IPS-11a (cell line): ENCODE results near the gene PHACTR1.
"Not testable (repeated sequence)": the region's sequence is repeated elsewhere in the genome, so short reads cannot be mapped to it uniquely, and the experiment has no call there.

Experiments used
- H3K4me3 ChIP-seq: one replicate; pipeline ENCODE4 v1.5.1; 2013; ENCODE audit warnings: low read depth, low read length, control low read depth

Gene PHACTR1

DNA sequence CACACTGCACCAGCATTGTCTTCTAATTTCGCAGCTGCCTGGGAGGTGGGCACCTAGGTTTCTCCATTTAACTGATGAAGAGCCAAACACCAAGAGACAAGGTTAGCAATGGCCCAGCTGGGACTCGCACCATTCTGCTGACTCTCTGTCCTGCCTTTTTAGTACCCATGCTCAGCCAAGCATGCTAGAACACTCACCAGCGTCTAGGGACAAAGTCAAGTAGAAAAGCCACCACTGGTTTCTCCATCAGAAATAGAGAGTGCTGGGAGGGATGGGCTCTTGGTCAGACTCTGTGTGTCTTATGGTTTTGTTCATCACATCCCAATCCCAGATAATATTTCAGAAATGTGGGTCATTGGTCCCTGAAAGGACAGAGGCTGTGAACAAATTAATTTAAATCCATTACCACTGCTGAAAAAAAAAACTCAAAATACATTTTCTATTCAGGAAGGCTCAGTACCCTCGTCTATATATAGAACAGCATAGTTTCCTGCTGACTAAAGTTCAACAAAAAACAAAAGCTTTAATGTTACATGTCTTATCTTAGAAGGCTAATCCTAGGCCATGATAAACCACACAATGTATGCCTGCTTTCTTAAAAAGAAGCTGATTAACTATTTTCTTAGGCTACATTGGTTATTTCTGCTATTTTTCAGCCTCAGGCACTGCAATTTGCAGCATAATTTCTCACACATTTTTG is 500.8 kb downstream of the PHACTR1 start:
- H3K4me3 ChIP-seq: no peak overlapping the region

DNA sequence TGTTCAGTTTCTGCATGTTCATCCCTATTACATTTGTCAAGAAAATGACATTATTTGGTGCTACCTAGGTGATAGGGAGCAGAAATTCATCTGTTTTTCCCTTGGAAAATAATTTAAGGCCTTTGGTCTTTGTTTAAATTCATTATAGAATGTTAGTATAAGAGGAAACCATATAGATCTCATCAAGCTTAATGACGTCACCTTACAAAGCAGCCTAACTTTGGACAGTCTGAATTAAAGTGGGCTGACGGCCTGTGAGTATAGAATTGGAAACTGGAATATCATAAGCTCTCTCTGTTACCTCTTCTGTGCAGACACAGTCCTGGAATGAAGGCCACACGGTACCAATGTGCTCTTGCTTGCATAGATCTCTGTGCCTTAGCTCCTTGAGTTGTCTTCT is 503.7 kb downstream of the PHACTR1 start:
- no peak overlapping the region for H3K4me3 ChIP-seq

DNA sequence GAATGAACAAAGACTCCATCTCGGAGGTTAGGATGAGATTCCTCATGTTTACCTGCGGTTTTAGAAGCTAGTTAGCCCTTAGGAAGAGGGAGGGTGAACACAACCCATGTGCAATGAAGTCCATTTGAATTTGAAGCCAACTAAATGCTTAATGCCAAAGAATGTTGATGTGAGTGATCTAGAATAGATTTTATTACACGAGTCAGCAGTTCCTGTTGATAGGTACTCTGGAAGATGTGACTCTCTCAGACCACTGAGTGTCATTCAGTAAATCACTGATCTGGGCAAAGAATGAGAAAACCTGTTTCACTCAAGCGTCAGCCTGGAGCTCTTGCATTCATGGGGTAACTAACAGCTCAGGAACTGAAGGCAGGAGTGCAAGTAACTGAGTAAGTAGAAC is 505.5 kb downstream of the PHACTR1 start:
- H3K4me3 ChIP-seq: no peak overlapping the region

DNA sequence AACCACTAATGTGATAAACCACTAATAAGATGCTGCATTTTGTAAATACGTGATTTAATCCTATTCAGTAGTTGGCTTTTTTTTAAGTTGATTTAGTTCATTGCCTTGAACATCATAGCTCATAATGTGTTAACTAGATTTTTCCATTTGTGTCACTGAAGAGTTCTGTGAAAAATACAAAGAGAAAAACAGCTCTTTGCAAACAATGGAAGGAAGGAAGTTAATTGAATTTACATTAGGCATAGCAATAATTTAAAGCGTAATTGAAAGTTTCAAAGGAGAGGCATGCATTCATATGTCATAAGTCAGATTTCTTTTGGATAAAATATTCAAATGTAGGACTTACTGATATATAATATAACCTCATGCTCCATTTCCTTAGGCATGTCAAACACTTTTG is 509.5 kb downstream of the PHACTR1 start:
- H3K4me3 ChIP-seq: no peak overlapping the region

DNA sequence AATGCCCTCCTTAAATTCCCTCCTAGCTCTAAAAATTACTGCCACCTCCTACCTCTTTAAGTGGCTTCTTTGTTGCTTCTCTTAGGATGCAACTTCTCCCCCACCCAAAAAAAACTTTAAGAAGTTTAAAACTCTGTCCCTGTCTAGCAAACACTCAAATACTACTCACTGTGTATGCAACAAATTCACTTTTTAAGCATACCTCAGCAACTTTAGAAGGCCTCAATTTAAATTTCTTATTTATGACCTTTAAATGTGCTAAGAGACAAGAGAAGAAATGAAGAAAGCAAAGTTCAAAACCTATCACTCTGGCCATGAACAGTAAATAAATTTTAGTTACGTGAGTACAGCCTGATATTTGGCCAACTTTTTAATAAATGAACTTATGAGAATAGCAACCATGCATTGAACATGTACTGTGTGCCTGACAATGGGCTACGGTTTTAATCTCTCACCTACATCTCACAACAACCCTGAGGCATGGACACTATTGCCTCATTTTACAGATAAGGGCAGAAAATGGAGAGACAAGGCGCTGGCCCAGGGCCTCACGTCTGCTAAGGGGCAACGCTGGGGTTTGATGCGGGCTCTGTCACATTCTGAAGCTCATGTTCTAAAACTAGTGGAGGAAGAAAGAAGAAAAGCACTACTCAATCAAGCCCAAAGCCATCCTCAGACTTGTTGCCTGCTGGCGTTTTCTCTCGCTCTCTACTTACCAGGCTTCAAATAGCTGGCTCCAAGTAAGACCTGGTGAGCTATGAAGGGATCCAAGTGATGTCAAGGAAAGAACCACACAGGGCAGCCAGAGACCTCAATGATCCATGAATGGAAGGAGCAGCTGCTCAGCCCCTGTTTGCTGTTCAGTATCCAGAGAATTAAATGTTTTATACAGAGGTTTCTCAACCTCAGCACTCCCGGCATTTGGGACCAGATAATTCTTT is 512.0 kb downstream of the PHACTR1 start:
- H3K4me3 ChIP-seq: no peak overlapping the region

DNA sequence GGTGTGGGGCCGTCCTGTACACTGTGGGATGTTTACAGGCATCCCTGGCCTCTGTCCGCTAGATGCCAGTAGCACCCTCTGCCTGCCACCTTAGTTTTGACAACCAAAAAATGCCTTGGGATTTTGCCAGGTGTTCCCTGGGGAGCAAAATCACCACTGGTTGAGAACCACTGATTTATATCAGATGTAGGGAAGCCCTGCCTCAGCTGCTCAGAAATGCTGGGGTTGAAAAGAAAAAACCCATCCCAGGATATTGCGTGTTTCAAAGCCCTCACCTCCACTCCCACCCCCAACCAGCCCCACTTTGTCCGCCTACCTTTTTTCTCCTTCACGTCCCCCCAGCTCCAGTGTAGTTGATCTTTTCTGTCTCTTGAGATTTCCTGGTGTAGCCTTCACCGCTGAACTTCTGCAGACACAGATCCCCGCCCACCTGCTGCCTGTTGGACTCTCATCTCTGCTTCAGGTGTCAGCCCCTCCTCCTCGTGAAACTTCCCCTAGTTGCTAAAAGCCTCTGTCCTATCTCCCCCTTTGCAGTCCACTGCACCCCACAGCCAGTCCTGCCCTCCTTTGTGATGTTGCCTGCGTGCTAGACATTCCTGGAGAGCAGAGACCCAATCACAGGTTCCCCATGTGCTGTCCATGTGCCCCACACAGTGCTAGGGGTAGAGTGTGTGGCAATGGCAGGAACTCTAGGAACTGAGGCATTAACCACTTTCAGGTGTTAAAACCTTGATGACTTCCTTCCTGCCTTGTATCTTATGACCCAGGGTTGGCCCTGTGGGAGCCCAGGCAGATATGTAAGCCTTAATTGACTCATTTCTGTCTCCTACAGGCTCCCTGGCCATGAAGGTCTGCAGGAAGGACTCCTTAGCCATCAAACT is 512.9 kb downstream of the PHACTR1 start:
- H3K4me3 ChIP-seq: no peak overlapping the region

DNA sequence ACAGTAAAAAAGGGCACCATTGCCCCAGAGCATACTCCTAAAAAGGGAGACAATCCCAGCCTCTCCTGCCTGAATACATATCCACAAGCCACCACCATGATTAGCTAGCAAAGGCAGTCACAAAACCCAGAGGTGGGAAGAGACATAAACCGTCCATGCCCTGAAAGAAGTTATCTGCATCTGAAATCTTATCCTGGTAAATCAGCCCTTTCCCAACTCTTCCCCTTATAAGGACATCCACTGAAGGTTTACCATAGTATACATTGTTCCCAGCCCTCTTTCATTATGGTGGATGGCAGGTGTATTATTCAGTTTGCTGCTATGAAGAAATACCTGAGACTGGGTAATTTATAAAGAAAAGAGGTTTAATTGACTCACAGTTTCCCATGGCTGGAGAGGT is 516.5 kb downstream of the PHACTR1 start:
- no peak overlapping the region for H3K4me3 ChIP-seq

DNA sequence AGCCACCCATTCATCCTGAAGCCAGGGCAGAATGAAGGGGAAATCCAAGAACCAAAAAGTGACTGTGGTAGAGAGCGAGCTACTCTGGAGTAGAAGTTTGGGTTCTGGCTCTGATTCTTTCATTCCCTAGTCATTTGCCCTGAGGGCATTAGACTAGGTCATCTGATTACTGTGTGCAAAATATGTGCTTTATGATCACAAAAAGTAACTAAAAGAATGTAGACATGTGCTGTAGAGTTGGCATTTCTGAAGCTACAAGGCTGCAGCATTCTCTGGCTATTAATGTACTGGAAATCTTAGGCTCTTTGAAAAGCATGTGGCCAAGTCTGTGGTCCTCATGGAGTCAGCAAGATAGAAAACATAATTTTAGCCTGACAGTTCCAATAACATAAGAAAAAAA is 517.6 kb downstream of the PHACTR1 start:
- H3K4me3 ChIP-seq: no peak overlapping the region

DNA sequence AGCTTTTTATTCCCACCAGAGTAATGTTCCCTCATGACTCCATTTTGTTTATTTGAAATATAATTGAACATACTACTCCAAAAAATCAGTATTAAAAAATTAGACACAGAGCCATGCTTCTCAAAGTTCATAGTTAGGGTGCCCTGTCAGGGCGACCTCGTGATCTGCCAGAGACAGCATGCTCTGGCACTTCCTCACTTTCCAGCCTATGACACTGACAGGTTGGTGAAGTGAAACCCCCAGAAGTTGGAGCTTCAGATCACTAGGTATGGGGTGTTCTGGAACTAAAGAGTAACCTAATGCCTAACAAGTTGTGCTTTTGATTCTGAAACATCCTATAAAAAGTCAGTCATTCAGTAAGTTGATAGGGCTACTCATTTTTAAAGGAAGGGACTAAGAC is 518.8 kb downstream of the PHACTR1 start:
- no peak overlapping the region for H3K4me3 ChIP-seq

DNA sequence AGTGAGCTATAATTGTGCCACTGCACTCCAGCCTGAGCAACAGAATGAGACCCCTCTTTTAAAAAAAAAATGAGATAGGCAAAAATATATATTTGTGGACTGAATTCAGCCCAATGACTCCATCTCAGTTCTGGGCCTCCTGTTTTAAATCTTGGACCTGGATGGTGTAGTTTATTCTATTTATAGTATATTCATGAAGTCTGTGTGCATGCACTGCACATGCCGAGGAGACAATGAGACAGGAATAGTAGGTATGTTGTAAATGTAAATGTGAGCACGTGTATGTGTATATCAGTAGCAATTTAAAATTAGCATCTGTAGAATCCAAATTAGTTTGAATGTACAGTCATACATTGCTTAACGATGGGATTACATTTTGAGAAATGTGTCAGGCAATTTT is 520.8 kb downstream of the PHACTR1 start:
- H3K4me3 ChIP-seq: no peak overlapping the region

DNA sequence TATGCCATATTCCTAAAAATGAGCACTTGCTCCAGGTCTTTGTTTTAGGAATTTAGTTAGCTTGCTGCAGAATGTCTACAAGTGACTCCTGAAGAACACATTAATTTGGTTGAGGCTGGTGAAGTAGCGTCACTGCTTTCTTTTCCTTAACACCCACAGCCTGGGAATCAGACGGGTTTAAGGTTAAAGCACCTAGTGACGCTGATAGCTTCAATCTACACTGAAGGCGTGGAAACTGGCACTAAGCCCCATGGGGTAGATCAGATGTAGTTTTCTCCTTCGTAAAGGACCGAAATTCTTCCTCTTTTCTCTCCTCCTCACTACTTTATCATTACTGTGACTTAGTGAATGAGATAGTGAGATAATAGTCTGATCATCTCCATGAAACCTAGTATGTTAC is 521.5 kb downstream of the PHACTR1 start:
- no peak overlapping the region for H3K4me3 ChIP-seq

DNA sequence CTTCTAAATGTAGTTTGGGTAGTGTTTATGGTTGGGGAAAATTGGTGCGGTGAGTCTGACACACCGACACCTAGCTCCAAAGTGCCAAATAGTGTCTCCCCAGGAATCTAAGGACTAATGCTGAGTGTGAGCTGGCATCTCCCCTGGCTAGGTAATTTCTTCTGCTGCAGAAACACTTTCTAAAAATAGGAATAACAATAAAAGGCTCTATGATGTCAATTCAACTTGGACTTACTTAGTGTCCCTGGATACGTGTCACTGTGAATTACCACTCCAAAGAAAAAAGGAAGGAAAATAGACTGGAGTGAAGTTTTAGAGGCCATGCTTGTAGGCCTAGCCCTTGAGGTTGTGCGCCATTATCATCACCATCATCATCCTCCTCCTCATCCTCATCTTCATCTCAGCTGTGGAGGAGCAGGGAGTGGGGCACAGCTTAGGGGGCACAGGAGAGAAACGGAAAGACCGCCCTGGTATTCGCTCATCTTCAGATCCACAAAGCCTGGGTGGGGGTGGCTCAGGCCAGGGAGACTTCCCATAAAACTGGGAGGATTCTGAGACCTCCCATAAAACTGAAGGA is 522.2 kb downstream of the PHACTR1 start:
- H3K4me3 ChIP-seq: no peak overlapping the region

DNA sequence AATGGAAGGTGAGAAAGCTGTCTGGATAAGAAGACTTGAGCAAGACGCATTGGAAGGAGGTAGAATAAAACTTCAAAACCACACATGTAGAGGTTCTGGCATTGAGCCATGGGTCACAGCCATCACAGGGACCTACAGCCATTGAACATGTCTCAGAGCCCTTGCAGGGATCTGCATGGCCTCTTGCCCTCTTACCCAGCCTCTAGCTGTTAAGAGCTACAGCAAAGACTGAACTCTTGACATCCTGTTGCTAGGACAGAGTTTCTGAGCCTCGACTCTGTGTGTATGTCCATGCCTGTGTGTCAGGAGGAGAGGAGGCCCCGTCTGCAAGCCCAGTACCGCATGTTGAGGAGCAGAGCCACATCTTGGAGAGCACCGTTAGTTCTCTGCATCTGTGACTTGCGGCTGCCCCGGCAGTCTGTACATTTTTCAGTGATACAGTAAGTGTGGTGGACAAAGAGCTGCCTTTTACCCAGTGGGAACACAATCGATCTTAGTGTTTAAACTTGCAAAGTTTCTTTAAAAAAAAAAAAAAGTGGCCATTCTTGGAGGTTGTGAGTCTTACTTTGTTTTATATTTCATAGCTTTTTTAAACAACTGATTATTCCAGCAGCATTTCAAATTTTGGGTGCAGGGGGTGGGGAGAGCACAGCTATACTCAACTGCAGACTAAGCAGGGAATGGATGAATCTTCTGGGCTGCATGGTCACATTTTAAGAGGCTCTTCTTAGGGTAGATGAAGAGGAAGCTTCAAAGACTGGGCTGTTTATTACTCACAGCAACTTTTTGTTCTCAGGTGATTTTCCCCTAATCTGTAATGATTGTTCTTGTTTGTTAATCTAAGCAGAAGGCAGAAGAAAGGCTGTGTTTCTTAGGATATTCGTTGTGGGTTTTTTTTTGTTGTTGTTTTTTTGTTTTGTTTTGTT is 523.2 kb downstream of the PHACTR1 start:
- H3K4me3 ChIP-seq: no peak overlapping the region

DNA sequence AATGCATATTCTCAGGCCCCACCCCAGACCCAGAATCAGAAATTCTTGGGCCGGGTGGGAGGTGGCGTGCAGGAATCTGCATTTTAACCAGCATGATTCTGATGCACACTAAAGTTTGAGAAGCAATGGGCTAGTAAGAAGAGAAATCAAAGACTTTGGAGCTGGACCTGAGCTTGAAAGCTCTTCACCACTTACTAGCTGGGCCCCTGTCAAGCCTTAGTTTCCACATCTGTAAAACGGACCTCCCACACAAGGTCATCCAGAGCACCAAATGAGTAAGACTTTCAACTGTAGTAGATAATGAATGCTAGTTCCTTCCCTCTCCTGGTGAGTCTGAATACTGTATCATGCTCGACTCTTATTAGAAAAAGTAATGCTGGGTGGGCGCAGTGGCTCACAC is 524.8 kb downstream of the PHACTR1 start:
- H3K4me3 ChIP-seq: no peak overlapping the region

DNA sequence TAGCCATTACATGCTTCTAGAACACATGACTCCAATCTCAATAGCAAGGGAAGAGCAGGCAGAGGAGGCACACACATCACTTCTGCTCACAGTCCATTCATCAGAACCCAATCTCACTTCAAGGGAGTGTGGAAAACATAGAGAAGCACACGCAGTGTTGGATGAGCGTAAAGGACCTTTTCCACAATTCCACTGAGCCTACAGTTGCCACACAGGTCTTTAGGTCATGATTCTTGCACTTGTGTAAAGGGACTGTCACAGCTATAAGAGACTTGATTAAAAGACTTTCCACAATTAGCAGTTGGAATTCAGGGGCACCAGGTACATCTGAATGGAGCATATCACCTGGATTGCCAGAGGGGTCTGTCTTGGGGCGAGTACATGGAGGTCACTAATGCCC is 525.6 kb downstream of the PHACTR1 start:
- no peak overlapping the region for H3K4me3 ChIP-seq

DNA sequence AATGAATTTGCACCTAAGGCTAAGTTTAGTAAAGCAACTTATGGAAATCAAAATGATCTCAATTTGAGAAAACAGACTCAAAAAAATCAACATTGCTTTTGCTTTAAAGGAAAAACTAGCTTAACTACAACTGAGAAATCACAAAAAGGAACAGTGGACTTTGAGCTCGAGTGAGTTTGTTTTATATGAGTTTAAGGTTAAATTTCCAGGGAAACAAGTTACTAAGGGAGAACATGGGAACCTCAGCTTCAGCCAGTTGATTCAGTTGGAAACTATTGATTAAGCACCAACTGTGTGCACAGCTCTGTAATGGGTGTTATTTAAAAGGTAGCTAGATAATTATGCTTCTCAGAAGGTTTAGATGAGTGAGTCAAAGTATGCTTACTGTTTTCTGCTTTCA is 526.0 kb downstream of the PHACTR1 start:
- H3K4me3 ChIP-seq: no peak overlapping the region

DNA sequence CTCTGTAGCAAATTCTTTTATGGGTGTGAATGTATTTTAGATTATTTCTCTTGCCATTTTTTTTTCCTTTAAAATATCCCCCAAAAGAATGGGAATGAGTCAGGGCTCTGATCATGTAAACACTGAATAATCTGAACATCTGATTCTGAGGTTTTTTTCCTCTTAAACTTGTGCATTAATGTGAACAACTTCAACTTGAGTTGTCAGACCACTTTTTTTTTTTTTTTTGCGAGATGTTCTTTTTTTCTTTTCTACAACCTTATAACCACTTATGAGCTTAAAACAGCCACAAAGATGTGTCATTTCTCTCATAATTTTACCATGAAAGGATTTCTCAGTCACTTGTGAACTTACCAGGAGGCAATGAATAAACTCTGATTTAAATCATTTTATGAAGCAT is 526.5 kb downstream of the PHACTR1 start:
- H3K4me3 ChIP-seq: no peak overlapping the region

DNA sequence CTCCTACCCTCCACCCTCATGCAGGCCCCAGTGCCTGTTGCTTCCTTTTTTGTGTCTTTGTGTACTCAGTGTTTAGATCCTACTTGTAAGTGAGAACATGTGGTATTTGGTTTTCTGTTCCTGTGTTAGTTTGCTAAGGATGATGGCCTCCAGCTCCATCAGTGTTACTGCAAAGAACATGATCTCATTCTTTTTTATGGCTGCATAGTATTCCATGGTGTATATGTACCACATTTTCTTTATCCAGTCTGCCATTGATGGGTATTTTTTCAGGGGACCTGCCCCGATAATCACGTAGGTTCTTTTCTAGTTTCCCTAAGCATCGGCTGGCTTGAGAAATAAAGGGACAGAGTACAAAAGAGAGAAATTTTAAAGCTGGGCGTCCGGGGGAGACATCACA is 527.2 kb downstream of the PHACTR1 start:
- not testable (repeated sequence) for H3K4me3 ChIP-seq

DNA sequence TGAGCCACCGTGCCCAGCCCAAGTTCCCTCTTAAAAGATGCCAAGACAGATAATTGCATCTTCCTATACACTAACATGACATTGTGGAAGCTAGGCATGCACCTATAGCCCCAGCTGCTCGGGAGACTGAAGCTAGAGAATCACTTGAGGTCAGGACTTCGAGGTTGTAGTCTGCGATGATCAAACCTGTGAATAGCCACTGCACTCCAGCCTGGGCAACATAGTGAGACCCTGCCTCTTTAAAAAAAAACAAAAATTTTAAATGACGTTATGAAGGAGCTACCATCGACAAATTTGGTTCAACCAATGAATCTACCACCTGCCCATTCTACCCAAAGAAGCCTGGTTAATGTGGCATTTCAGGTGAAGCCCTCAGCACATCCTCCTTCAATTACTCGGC is 531.1 kb downstream of the PHACTR1 start:
- H3K4me3 ChIP-seq: no peak overlapping the region

DNA sequence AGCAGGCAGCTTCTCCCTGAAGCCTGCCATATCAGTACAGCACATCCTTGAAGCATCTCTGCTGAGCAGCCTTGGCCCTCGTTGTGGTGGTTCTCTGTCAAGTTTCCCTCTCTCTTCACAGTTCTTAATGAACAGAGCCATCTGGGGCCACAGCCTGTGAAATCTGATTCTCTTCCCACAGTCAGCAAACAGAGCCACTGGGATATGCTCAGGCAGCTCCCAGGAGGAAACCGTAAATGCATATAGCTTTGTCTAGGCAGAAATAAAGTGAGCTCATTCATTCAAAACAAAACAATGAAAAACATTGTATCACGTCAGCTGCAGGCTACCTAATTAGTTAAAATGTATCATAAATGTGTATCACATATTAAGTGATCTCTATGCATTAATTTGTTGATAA is 531.5 kb downstream of the PHACTR1 start:
- no peak overlapping the region for H3K4me3 ChIP-seq
